ENCODE measurements around the gene CHCHD3.

DNA sequence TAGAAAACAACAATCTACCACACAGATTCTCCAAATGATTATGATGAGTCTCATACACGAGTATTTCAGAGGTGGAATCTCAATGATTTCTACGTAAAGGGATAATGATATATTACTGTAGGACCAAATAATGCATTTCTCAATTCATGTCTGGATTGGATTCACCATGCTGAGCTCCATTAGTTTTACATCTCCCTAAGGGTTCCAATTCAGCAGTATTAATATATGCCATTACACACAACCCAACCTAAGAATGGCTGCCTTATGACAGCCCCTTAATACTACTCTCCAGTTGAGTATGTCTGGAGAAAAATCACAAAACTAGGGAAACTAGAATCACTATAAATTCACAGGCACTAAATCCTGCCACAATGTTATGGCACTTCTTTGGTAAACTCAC lies 271.3 kb downstream of the CHCHD3 start:
- TF ChIP-seq POLR2A (IDR thresholded peaks at IDR 0.05): no peak
- no peak for TF ChIP-seq POLR2AphosphoS5 (IDR thresholded peaks at IDR 0.05; ENCODE audit: insufficient read depth in 1 of 2, low read depth in 1 of 2)
- TF ChIP-seq, protein P1, sequence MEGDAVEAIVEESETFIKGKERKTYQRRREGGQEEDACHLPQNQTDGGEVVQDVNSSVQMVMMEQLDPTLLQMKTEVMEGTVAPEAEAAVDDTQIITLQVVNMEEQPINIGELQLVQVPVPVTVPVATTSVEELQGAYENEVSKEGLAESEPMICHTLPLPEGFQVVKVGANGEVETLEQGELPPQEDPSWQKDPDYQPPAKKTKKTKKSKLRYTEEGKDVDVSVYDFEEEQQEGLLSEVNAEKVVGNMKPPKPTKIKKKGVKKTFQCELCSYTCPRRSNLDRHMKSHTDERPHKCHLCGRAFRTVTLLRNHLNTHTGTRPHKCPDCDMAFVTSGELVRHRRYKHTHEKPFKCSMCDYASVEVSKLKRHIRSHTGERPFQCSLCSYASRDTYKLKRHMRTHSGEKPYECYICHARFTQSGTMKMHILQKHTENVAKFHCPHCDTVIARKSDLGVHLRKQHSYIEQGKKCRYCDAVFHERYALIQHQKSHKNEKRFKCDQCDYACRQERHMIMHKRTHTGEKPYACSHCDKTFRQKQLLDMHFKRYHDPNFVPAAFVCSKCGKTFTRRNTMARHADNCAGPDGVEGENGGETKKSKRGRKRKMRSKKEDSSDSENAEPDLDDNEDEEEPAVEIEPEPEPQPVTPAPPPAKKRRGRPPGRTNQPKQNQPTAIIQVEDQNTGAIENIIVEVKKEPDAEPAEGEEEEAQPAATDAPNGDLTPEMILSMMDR (IDR thresholded peaks at IDR 0.05): no peak

Measured in vagina (tissue), 2 donors.